ENCODE results near the gene OR2T1.

DNA sequence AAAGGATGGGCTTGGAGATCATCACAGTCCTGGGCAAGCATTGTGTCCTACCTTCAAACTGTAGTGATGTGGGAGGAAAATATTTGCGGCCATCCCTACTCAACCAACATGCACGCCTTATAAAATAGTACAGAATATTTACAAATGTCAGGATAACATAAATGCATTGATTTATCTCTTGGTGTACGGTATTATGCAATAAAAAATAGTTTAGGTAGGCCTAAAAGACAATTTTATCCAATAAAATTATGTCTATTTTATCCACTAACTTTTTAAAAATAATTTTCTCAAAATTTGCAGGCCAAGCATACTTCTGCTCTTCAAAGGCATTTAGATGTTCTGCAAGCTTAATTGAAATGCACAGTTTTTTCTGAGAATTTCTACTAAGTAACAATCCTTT lies at the start of gene OR2T1:
- TF ChIP-seq SUZ12 (IDR thresholded peaks at IDR 0.05) (no peak), BHLHE40 (IDR thresholded peaks at IDR 0.05; ENCODE audit: borderline replicate concordance) (no peak), ELF4 (IDR thresholded peaks at IDR 0.05) (no peak)

All from HEK293T (cell line).